Choroid plexus epithelial cell (primary cell): ENCODE measurements around the gene CYB5R3.
"Not testable (repeated sequence)": the region's sequence is repeated elsewhere in the genome, so short reads cannot be mapped to it uniquely, and the experiment has no call there.

Experiments
- DNase-seq: peaks from one replicate; pipeline ENCODE4 v3.0.0-alpha.2; 2010; ENCODE audit warnings: low read depth
- H3K4me3 ChIP-seq: 2 replicates; pipeline ENCODE4 v1.5.1; 2011; ENCODE audit warnings: low read depth, mild to moderate bottlenecking, control low read depth, low read length, moderate library complexity
- TF ChIP-seq, protein P1 (sequence below): conservative IDR thresholded peaks from 2 replicates; pipeline ENCODE4 v1.5.1; 2011; ENCODE audit warnings: low read depth, mild to moderate bottlenecking, control low read depth, inconsistent platforms, low read length, moderate library complexity

Gene CYB5R3

DNA sequence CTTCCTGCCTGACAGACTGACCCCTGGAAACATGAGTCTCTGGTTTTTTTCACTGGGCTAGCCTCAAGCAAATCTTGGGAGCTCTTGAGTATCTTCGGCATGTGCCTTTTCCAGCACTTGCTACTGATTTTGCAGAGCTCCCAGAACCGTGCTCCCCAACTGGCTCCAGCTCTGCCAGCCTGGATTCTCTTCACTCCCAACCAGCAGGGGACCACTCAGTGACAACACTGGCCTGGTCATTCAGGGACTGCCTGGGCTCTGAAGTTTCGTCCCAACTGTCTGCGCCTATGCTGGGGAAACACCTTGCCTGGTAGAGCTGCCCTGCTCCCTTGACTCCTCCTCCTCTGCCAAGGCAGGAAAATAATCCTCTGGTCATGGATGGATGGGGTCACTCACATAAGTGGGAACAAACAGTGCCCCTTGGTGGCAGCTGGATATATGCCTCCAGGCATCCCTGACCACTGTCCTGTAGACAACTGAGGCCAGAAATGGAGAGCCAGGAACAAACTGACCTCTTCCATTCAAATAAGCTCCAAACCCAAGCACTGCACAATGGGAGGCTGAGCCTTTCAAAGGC, 64.7 kb downstream of the CYB5R3 start:
- no peak overlapping the region for H3K4me3 ChIP-seq
- no peak for DNase-seq
- TF ChIP-seq, protein P1, sequence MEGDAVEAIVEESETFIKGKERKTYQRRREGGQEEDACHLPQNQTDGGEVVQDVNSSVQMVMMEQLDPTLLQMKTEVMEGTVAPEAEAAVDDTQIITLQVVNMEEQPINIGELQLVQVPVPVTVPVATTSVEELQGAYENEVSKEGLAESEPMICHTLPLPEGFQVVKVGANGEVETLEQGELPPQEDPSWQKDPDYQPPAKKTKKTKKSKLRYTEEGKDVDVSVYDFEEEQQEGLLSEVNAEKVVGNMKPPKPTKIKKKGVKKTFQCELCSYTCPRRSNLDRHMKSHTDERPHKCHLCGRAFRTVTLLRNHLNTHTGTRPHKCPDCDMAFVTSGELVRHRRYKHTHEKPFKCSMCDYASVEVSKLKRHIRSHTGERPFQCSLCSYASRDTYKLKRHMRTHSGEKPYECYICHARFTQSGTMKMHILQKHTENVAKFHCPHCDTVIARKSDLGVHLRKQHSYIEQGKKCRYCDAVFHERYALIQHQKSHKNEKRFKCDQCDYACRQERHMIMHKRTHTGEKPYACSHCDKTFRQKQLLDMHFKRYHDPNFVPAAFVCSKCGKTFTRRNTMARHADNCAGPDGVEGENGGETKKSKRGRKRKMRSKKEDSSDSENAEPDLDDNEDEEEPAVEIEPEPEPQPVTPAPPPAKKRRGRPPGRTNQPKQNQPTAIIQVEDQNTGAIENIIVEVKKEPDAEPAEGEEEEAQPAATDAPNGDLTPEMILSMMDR: no peak

DNA sequence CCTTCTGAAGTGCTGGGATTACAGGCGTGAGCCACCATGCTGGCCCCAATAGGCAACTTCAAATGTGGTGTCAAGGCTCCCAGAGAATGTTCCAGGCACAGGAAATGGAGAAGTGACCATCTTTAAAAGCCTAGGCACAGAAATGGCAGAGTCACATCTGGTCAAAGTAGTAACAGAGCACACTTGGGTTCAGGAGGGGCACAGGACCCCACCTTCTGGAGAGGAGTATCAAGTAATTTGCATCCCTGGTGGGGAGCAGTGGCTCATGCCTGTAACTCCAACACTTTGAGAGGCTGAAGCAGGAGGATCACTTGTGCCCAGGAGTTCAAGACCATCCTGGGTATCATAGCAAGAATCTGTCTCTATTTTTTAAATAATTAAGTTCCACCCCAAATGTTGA, 66.2 kb downstream of the CYB5R3 start:
- DNase-seq: no peak
- TF ChIP-seq, protein P1: no peak
- H3K4me3 ChIP-seq: no peak overlapping the region

DNA sequence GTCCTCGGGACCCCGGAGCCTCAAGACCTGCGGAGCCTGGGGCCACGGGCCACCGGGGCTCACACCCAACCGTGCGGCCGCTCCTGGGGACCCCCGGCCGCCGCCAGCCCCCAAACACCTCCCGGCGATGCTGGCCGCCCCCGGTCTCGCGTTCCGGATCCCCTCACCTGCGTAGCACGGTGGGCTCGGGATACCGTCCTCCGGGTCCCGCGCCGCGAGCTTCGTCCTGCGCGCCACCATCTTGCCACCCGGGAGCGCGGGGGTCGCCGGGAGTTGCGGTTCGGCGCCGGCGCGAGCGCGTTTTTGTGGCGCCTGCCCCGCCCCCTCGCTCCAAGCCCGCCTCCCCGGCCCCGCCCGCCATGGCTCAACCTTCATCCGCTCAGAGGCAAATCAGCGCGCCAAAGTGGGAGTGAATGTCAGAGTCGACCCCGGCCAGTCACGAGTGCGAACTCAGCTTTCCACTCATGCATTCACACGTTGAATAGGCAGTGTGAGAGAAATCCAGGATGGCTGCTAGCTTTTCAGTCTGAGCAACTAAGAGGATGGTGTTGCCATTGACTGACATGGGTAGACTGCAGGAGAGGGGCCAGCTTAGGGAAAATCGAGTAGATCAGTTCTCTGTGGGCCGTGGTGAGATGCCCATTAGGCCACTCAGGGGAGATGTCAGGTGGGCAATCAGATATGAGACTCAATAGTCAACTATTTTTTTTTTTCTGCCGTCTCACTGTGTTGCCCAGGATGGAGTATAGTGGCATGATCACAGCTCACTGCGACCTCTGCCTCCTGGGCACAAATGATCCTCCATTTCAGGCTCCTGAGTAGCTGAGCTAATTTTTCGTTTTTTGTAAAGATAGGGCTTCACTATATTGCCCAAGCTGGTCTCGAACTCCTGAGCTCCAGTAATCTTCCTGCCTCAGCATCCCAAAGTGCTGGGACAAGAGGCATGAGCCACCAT, 67.2 kb downstream of the CYB5R3 start:
- peak overlapping the region; percentile 76 for H3K4me3 ChIP-seq
- peak; percentile 78 for DNase-seq
- TF ChIP-seq, protein P1: no peak

DNA sequence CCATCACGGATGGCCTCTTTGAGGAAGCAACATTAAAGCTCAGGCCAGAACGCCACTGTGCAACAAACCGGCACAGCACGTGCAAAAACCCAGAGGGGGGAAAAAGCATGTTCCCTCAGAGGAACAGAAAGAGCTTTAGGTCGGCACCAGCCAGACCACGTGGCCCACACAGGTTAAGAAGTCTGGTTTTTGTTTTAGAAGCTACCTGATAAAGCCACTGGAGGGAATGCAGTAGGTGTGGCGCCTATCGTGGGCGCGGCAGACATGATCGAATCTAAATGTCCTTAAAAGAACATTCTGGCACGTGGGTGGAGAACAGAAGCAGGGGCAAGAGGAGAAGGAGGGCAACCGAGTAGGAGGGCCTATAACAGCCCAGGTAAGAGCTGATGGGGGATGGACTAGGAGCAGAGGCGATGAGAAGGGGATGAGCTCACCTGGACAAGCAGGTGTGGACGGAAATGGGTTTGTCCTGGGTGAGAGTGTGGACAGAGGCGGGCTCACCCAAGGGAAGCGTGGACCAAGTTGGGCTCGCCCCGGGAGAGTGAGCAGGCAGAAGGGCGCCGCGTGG, 67.9 kb downstream of the CYB5R3 start:
- not testable (repeated sequence) for DNase-seq
- peak overlapping the region; percentile 76 for H3K4me3 ChIP-seq

DNA sequence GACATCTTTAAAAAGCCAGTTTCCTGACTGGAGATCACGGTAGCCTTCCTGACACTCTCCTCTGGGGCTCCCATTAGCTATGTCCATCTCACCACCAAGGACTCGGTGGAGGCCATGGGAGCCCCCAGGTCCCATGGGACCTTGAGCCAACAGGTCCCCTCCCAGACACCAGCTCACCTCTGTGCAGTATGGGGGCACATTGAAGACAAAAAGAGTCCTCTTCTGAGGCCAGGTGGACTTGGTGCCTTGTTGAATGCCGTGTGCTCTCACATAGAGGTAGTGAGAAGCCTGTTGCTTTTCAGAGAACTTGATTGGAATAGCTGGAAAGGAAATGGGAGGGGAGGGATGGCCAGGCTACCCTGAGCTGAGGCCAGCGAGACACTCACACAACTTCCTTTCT, 69.2 kb downstream of the CYB5R3 start:
- not testable (repeated sequence) for DNase-seq, H3K4me3 ChIP-seq

DNA sequence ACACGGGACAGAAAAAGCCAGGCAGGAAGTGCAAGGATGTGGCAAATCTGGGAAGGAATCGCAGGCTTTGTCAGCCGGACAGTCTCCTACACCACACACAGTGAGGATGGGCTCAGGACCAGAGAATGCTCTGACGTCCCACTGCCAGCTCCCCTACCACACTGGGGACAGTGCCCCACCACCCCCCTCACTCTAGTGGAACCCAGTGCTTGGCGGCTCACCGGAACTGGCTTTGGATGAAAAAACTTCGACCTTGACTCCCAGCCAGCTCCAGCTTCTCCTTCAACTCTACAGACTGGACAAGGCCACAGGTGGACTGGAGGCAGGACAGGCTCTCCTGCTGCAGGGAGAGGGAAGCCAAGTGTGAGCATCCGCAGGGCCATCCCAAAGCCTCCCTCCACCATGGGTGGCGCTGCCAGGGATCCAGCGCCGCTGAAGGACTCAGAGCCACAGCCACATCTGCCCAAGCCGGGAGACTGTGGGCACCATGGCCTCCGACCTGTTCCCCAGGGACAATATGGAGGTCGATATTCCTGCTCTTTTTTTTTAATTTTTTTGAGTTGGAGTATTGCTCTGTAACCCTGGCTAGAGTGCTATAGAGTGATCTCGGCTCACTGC, 71.5 kb downstream of the CYB5R3 start:
- TF ChIP-seq, protein P1: no peak
- no peak overlapping the region for H3K4me3 ChIP-seq
- no peak for DNase-seq

DNA sequence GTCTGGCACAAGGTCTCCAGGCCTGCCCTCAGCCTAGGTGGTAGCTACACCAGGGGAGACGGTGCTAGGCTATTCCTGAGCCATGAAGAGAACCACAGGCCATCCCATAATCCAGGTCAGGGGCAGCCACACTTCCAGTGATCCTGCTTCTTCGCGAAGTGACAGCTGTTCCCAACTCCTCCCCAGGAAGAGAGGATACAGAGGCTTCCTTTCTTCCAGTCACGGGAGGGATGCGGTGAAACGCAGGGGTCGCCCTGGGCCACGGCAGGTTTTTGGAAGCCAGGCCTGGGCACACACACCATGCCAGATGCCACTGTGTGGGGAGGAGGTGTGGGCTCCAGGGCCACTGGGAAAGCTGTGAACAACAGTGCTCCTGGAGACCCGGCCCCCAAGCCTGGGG, 72.1 kb downstream of the CYB5R3 start:
- H3K4me3 ChIP-seq, DNase-seq: not testable (repeated sequence)

DNA sequence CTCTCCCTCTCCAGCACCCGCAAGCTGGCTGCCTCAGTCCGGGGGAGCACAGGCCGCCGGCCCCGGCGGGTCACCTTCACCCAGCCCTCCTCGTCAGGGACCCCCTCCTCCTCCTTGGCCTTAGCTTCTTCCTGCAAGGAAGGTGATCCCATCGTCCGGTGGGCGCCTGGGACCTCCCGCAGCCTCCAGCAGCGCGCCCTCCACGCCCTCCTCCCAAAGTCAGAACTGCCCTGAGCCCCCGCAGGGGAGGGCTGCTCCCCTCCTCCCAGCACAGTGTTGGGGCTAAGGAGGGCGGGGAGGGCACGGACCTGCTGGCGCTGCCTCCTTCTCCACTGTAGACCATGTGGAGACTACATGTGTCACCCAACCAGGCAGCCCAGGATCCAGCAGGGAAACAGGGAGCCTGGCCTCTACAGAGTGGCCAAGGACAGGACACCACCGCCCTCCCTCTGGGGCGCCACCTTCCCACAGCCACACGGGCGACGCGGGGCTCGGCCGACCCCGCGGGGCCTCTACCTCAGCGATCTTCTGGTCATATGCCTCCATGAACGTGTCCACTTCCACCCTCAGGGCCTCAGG, 73.1 kb downstream of the CYB5R3 start:
- DNase-seq, H3K4me3 ChIP-seq: not testable (repeated sequence)

DNA sequence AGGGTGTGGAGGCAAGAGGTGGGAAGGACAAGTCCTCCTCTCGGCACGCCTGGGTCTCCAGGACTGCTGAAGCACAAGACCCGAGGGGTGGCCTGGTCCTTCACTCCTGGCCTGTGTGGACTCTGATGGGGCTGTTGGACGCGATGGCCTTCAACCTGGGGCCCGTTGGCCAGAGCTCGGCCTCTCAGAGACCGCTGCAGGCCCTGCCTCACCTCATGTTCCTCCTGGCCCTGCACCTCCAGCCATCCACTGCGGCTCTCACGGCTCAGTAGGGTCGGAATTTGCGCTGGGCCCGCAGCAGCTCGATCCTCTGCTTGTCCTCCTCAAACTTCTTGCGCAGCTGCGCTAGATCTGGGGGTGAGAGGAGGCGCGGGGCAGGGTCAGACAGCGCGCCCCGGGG, 74.7 kb downstream of the CYB5R3 start:
- not testable (repeated sequence) for H3K4me3 ChIP-seq, DNase-seq
